ENCODE data around the gene DNAJC25.

GRCh38 chr9:111632060-111632459 lies 926 bp downstream of the DNAJC25 start:
- TF ChIP-seq CTCF (conservative IDR thresholded peaks at IDR 0.05; ENCODE audit: low read depth, low read length) = no peak
- no peak for TF ChIP-seq EZH2 (IDR thresholded peaks at IDR 0.05; ENCODE audit: borderline replicate concordance, low read depth, low read length, poor library complexity, severe bottlenecking)

All from A673 (cell line).